ENCODE data around the gene SLC35A3.

GRCh38 chr1:99952522-99952921 lies 17.3 kb upstream of the SLC35A3 start:
- TF ChIP-seq CTCF (conservative IDR thresholded peaks at IDR 0.05 in 1 of 2, IDR thresholded peaks at IDR 0.05 in 1 of 2; ENCODE audit: low read depth in 1 of 2, low read length in 2 of 2), result no peak
- no peak for TF ChIP-seq EZH2 (IDR thresholded peaks at IDR 0.05; ENCODE audit: low read length, missing control alignments)
